Activated CD8-positive, alpha-beta memory T cell treated with anti-CD3 and anti-CD28 coated beads, Interleukin-2, amount 50 U/mL, for 1 hour (primary cell): Measurements from ENCODE around the gene SLC22A9.

Experiments
- DNase-seq: peaks from one replicate; pipeline ENCODE4 v3.0.0-alpha.2; 2020; ENCODE audit errors: extremely low read depth

SLC22A9 gene

DNA sequence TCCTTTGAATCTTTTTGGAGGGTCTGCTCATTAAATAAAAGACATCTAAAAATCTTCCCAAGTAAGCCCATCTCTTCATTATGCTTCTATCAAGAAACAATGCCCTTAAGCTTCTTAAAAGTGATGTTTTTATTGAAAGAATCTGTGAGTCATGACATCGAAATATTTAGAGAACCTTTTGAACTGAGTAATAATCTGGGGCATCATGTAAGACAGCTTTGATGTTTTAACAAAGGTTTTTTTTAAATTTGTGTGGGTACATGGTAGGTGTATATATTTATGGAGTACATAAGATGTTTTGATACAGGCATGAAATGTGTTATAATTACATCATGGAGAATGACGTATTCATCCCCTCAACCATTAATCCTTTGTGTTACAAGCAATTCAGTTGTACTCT is 74.6 kb downstream of the SLC22A9 start:
- no peak for DNase-seq

DNA sequence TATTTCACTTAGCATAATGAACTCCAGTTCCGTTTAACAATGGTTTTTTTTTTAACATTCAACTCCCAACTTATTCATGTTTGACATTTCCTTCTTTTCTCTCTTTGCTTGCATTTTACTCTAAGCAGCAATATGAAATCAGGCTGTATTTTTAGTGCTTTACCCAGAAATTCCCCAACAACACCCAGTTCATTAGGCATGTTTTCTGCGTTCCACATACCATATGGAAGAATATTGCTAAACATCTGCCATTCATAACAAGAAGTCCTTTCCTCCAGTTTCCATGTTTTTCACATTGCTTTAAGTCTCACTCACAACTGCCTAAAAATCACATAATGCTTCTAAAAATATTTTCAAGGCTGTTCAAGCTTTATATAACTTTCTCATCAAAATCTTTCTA is 75.5 kb downstream of the SLC22A9 start:
- DNase-seq = no peak

- no peak for DNase-seq
Measured at GRCh38 chr11:63445720-63446119, 76.1 kb downstream of the SLC22A9 start.

DNA sequence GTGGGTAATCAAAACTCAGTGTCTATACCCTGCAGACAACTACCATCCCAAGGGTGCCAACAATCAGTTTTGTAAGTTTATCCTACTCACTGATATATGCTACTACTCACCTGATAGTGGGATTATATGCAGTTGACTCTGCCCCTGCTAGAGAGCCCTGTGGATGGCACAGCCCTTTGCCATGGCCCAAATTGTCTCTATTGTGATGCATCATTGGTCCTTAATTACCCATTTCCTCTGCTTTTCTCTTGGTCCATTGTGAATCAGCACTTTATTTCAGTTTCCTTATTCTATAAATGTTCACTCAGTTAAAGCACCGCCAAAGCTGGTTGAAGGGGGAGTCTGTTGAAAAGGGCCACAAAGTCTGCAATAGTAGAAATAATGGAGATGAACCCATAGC is 79.1 kb downstream of the SLC22A9 start:
- no peak for DNase-seq

- no peak for DNase-seq
Measured at GRCh38 chr11:63459586-63459985, 90.0 kb downstream of the SLC22A9 start.
